Measurements from ENCODE around the gene KRTAP6-1.

Gene KRTAP6-1, protein sequence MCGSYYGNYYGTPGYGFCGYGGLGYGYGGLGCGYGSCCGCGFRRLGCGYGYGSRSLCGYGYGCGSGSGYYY

DNA sequence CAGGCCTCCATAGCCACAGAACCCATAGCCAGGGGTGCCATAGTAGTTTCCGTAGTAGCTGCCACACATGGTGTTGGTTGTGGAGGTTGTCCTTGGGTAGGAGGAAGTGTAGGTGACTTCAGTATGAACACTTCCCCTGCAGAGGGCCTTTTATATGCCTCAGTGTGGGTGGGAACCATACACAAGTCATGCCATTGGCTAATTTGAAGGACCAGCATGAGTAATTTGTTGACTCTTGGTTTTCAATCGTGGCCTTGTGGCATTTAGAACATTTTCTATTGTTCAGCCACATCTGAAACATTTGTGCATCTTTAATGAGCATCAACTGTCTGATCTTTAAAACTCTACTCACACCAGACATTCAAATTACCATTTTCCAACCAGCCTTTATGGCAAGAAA is at the start of gene KRTAP6-1:
TSS of gene KRTAP6-1 (minus strand) at position 95 of the 400 bp plus-strand sequence. CDS start at position 69, 26 bp downstream.
- DNase-seq = no peak

DNA sequence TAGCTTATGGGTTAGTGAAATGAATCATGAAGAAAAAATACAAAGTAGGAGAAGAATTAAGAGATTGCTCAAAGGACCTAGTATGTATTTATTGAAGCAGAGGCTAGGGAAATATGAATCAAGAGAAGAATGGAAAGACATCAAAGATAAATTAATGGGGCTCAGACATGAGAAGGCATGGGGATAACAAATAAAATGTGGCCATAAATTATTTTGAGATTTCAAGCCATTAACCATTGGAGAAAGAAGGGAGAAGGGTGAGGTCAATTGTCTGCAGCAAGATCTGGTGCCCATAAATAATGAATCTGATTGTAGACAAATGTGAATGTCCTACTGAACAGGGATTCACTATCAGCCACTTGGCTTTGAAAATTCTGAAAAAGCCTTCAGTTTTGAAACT is 39.2 kb upstream of the KRTAP6-1 start:
- DNase-seq = no peak

DNA sequence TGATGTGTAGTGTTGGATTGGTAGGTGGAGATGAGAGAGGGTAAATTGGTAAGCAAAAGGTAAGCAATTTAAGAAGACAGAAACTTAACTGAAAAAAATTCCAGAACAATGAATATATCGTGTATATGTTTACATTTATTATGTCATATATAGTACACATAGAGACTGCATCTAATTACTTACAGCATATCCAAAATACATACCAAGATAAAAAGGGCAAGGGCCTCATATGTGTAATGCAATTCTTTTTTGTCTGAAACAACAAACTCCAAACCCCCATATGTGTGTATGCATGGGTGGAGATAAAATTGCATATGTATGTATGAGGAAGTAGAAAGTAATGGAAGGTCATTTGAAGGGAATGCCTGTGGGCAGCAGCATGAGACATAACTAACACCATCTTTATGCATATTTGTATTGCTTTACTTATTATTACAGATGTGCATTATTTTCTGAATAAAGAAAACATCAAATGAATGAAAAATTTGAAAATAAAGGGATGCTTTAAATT is 33.2 kb upstream of the KRTAP6-1 start:
- DNase-seq = no peak

DNA sequence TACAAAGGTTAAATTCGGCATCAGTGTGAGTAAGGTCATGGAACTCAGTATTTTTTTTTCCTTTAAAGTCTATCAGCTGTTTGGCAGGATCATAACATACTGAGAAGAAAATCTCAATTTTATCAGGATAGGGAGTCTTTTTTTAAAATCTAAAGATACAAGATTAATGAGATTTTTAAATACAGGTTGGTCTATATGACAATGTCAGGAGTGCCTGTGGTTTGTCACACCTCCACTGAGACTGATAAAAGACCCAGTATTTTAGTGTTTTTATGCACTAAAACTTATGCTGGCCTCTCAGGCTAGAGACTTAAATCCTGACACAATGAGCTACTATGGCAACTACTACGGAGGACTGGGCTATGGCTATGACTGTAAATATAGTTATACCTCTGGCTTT is 28.8 kb upstream of the KRTAP6-1 start, which contains the start of gene KRTAP20-3:
TSS of gene KRTAP20-3 (plus strand) at position 301 of the 400 bp plus-strand sequence.
- DNase-seq = no peak

DNA sequence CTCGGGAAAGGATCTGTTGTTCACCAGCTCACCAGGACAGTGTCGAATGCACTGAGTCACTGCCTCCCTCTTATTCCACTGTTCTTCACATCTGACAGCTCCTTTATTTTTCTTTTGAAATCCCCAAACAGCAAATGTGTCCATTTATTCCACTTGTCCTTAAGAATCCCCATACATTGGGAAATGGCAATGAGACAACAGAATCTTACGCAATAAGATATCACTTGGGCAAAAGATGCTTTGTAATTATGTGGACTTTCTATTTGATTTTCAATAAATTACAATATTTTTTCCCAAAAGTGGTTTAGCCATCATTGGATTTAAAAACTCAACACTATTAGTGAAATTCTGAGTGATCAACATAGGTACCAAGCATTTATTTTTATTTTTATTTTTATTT is 25.0 kb upstream of the KRTAP6-1 start:
- no peak for DNase-seq

DNA sequence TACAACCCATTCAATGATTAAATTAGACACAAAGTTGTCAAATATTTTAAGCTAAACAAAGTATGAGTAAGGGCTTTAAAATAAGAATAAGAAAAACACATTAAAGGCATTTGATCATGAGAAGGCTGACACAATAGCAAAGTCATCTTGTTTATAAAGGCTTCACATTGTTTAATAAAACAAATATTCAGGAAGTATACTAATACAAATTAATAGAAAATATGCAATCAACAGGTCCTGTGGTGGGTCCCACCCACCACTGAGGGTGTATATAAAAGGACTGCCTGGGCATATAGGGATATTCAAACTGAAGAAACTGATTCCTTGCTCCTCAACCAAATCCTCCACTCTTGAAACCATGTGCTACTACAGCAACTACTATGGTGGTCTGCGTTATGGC is 21.2 kb upstream of the KRTAP6-1 start, which contains the start of gene KRTAP20-2:
TSS of gene KRTAP20-2 (plus strand) at position 301 of the 400 bp plus-strand sequence. CDS start at position 359, 58 bp downstream.
- DNase-seq = no peak

DNA sequence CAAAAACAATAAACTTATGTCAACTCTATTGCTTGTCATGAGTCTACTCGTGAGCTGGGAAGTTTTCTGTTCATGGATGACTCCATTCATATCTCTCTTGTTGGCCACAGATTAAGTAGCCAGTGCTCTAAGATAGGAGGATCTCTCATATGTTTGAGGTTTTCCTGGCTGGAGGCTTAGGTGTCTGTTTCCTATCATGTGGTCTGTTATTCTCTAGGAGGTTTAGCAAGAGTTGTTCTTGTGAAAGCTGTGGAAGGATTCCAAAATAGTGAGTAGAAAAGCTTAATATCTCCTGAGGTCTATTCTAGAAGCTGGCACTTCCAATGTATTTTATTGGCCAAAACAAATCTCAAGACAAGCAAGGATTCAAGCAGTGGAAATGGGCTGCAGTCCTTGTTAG is 15.5 kb upstream of the KRTAP6-1 start:
- DNase-seq = no peak

DNA sequence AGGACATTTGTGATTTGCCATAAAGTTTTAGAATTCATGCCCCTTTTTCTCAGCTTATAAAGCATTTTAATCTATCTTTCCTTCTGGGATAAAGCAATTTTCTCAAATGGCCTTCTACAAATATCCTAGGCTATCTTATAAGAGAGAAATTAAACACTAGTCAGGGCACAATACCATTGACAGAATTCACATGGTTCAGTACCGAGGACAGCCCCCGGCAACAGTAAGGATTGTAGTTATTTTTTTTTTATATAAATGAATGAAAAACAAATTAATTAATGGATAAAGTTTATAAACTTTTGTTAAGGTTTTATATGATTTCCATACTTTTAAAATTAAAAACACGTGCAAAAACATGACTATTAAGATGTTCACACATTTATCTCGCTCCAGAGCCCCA is 14.4 kb upstream of the KRTAP6-1 start:
- DNase-seq = no peak

DNA sequence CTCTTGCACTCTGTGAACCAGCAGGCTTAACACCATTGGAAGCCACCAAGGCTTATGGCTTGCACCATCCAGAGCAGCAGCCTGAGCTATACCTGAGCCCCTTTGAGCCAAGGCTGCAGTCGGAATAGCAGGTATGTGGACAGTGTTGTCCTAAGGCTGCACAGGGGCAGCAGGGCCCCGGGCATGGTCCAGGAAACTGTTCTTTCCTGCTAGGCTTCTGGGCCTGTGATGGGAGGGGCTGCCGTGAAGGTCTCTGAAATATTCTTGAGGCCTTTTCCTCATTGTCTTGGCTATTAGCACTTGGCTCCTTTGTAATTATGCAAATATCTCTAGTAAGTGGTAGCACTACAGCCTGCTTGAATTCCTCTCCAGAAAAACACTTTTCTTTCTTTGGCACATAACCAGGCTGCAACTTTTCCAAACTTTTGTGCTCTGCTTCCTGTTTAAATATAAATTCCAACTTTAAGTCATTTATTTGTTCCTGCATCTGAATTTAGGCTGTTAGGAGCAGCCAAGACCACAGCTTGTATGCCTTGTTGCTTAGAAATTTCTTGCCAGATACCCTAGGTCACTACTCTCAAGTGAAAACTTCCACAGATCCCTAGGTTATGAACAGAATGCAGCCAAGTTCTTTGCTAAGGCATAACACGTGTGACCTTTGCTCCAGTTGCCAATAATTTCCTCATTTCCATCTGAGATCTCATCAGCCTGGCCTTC is 11.9 kb upstream of the KRTAP6-1 start:
- DNase-seq = no peak

DNA sequence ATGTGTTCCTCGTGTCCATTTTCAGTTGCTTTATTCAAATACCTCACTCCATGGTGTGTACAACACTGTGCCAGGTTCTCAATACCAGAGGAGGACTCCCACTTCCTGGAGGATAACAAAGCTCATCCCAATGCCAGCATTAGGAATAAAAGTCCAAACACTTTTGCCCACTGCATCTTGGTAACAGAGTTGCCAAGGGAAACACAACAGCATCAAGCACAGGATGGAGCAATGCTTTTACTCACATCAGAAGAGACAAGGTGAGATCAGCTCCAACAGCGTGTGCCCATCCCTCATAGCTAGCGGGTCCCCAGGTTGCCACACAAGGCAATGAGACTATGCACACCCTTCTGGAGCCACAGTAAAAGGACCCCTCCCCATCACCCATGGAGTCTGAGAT is 9.6 kb upstream of the KRTAP6-1 start:
- no peak for DNase-seq

DNA sequence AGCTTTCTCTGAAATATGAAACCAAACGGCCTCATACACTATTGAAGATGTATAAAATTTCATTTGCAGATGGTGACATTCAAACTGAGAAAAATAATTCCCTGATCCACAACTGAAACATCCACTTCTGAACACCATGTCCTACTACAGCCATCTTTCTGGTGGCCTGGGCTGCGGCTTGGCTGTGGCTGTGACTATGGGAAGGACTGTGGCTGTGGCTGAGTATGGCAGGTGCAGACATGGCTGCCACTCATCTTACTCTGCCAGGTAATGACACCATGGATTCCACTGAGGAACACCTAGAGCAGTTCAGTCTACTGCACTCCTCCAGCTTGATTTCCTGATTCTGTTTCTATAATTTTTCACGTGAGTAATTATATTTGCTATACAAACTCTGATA is 6.8 kb upstream of the KRTAP6-1 start, which contains the start of gene KRTAP20-4:
TSS of gene KRTAP20-4 (plus strand) at position 106 of the 400 bp plus-strand sequence.
- DNase-seq = no peak

DNA sequence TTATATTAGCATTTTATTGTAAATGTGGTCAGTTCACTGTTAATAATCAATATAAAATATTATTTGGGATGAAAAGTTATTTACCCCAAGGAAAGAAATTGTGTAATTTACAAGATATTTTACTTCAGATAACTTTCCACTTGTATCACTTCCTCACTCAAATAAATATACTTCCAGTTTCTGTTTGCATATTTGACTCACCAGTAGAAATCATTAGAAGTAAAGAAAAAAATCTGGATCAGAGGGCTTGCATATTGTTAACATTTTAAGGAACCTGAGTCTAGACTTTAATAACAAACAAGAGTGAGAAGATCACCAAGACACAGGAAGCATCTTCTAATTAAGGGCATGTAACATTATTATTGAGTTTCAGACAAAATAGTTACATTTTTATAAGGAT is 6.3 kb upstream of the KRTAP6-1 start:
- DNase-seq = no peak

DNA sequence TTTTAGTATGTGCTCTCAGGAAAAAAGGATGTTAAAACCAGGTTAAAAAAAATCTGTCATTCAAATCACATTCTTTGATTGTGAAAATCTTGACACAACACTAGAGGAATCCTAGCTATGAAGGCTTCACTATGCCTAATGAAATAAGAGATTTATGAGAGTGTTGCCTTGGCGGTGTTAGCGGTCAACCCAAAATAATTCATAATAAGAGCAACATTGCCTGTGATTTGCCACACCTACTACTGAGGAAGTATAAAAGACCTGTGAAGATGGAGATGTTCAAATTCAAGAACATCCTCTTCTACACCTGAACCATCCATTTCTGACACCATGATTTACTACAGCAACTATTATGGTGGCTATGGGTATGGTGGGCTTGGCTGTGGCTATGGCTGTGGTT is 2.4 kb upstream of the KRTAP6-1 start, which contains the start of gene KRTAP20-1:
TSS of gene KRTAP20-1 (plus strand) at position 301 of the 400 bp plus-strand sequence. CDS start at position 331, 30 bp downstream.
- no peak for DNase-seq

DNA sequence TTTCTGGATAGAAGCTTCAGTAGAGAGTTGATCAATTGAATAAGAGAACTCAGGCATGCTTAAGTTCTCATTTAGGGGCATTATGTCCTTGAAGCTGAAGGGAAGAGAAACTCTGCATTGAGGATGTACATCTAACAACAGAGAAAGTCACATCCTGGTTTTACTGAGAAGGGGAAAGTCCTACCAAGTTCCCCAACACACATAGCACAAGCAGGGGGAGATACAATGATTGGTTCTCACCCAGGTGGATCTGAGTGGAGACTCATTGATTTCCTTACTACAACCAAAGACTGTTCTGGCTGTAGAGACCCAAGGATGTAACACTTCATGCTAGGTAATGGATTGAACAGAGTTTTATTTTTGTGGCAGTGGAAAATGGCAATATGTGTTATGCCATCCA is 1.5 kb upstream of the KRTAP6-1 start:
- no peak for DNase-seq

DNA sequence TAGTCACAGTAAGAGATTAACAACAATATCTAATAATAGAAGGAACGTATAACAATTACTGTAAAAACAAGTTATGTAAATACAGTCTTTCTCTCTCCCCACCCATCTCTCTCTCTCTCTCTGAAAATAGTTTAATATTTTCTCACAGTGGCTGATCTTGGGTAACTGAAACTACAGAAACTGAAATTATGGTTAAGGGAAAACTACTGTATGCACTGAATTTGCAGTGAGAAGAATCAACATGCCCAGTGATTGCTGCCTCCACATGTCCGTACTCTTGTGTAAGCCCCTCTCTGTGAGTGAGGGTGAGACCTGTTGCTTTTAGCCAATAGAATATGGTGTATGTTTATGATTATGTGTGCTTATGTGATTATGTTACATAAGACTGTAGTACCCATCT is 1.6 kb downstream of the KRTAP6-1 start:
- DNase-seq = no peak

DNA sequence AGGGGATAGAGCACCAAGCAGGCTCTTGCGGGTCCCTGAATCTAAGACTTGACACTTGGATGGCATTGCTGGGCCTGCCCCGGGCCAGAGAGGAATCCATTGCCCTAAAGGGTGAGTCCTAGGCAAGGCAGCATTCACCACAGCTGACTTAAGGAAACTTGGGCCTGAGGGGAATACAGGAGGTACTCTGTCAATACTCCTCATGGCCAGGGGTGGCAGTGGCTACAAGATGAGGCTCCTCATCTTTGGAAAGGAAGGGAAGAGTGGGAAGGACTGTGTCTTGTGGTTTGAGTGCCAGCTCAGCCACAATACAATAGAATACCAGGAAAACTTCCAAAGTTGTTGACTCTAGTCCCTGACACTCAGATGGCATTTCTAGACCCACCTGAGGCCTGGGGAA is 7.8 kb downstream of the KRTAP6-1 start:
- DNase-seq = no peak

DNA sequence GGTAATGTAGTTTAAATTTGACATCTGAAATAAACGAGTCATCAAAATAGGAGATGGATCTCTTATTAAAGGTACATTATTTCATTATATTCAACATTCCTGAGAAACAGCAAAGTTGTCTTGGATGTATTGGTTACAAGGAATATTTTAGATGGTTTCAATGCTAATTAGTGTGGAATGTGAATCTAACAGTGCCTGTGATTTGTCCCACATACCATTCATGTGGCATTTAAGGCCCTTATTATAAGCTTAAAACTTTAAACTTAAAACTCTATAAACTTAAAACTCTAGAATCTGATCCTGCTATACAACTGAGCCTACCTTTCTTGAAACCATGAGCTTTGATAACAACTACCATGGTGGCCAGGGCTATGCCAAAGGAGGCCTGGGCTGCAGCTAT is 12.9 kb downstream of the KRTAP6-1 start, which contains the start of gene KRTAP22-1:
TSS of gene KRTAP22-1 (plus strand) at position 301 of the 400 bp plus-strand sequence.
- no peak for DNase-seq

DNA sequence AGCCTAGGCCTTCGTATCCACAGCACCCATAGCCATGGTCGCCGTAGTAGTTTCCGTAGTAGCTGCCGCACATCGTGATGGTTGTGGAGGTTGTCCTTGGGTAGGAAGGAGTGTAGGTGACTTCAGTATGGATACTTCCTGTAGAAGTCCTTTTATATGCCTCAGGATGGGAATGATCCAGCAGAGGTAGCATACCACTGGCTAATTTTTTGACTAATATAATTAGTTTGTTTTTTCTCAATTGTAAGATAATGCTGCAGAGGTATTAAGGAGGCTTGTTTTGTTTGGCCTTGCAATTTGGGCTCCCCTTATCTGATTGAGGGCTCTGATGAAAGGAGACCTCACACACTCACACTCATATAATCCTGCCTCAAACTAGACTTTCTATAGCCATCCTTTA is 14.9 kb downstream of the KRTAP6-1 start, which contains the start of gene KRTAP6-2:
TSS of gene KRTAP6-2 (minus strand) at position 101 of the 400 bp plus-strand sequence. CDS start at position 73, 28 bp downstream.
- no peak for DNase-seq

DNA sequence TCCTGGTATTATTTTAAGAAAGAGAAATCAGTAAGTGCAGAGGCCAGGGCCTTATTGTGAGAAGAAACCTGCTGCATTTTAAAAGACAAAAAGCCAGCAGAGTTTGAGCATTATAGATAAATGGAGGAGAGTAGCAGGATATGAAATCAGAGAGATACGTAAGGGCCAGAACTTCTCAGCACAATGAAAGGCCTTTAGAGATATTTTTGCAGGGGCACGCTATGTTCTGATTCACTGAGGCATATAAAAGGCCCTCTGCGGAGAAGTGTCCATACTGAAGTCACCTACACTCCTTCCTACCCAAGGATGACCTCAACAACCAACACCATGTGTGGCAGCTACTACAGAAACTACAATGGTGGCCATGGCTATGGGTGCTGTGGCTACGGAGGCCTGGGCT is 21.6 kb downstream of the KRTAP6-1 start, which contains the start of gene KRTAP6-3:
TSS of gene KRTAP6-3 (plus strand) at position 301 of the 400 bp plus-strand sequence. CDS start at position 307, 6 bp downstream.
- no peak for DNase-seq

DNA sequence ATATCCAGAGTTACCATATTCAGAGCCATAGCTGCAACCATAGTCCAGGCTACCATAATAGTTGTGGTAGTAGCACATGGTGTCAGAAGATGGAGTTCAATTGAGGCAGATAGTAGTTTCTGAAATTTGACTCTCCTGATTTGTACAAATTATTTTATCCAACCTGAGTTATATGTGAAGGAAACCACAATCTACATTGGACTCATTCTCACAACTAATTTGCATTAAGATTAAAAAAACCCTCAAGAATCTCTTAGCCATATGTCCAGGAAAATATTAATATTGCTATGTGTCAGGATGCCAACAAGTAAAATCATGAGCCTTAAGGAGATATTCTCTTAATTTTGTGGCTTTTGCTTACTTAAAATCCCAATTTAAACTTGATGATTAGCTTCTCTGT is 23.4 kb downstream of the KRTAP6-1 start, which contains the start of gene KRTAP22-2:
TSS of gene KRTAP22-2 (minus strand) at position 101 of the 400 bp plus-strand sequence.
- DNase-seq = no peak

DNA sequence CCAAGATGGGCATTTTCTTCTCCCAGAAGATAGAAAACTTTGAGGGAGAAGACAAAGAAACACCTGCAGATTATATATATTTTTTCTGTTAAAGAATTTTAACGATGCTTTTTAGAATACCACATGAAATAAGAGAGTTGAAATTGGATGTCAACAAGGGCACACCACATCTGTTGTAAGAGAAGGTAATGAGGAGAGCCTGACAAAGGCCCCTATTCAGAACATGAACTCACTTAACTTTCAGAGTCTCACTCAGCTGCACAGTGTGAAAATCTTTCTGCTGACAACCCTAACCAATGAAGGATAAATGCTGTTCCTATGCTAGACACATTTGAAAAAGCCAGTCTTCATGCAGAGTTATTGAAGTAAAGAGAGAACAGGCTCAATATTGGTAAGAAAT is 30.9 kb downstream of the KRTAP6-1 start:
- DNase-seq = no peak

DNA sequence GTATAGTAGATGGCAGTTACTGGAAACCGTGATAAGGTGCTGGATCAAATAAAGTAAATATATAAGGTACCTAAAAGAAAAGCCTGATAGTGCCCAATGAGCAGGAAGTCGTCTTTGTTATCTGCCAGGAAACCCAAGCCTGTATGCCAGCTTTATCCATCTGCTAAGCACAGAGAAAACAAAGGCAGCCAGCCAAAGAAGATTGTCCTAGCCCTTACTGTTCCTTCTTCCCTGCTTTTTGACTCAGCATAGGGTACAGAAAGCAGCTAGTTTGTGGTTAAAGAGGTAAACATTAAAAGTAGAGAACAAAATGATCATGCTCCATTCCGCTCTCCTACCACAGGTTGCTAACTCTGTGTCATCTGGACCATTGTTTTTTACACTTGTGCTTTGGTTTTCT is 33.6 kb downstream of the KRTAP6-1 start:
- DNase-seq = no peak

DNA sequence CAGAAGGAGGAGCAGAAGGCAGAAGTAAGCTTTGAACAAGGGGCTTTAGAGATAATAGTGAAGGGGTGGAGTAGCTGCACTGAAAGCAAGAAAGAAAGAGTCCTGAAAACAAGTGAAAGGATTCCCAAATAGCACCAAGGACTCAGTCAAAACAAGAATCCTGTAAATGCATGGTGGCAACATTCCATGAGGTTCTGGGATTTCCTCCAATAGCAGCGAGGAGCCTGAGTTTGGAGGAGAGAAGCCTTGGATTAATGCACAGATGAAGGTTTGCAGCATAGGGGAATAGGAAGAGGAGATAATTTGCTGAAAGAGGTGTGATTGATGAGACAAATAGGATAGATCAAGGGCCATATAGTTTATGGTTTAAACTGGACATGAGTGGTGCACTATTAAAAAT is 34.4 kb downstream of the KRTAP6-1 start:
- no peak for DNase-seq

DNA sequence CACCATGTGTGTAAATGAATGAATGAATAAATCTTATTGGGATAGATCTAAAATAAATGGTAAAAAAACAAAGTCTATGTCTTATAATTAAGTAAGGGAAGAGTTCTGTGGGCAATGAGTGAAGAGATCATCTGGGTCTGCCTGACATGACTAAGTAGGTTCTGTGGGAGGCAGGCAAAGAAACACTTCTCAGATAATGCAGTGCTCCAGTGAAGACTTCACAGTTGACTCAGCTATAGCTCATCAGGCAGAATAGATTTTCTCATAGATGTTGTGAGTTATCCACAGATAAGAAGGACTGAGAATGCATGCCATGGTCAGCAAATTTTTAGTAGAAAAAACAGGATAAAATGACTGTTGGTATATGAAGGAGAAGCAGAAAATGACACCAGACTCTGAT is 36.0 kb downstream of the KRTAP6-1 start:
- no peak for DNase-seq
